Activated CD4-positive, alpha-beta memory T cell treated with anti-CD3 and anti-CD28 coated beads for 36 hours (primary cell): ENCODE results near the gene RUNDC1. TPM values are rescaled to one million over a fixed set of nuclear protein-coding genes. Genes with fewer than 3 reads are reported as not detected.
"Not testable (repeated sequence)": the region's sequence is repeated elsewhere in the genome, so short reads cannot be mapped to it uniquely, and the experiment has no call there.

Source experiments
- CTCF ChIA-PET: fragments of 350-600 bp; sonication (Branson Sonifier 250); formaldehyde crosslinking; loops from one replicate; lab custom pipeline; 2021; ENCODE audit warnings: antibody characterized with exemption, inconsistent platforms; lab: Charles Lee
- POLR2A ChIA-PET: fragments of 350-600 bp; sonication (Branson Sonifier 250); formaldehyde crosslinking; loops from one replicate; lab custom pipeline; 2021; ENCODE audit warnings: antibody characterized with exemption; lab: Charles Lee
- DNase-seq: peaks from one replicate; pipeline ENCODE4 v3.0.0-alpha.2; 2020
- H3K27ac Mint-ChIP-seq: one replicate; pipeline ENCODE4 v1.8.0; 2021; ENCODE audit warnings: mixed read lengths
- H3K27me3 Mint-ChIP-seq: one replicate; pipeline ENCODE4 v1.8.0; 2021; ENCODE audit warnings: mixed read lengths
- H3K36me3 Mint-ChIP-seq: one replicate; pipeline ENCODE4 v1.8.0; 2021; ENCODE audit warnings: mixed read lengths
- H3K4me1 Mint-ChIP-seq: one replicate; pipeline ENCODE4 v1.8.0; 2021; ENCODE audit warnings: low read depth, mixed read lengths
- H3K4me3 Mint-ChIP-seq: one replicate; pipeline ENCODE4 v1.8.0; 2021; ENCODE audit warnings: mild to moderate bottlenecking, mixed read lengths
- H3K9me3 Mint-ChIP-seq: one replicate; pipeline ENCODE4 v1.8.0; 2021; ENCODE audit warnings: mixed read lengths
- intact Hi-C: fragments of 100-400 bp; cut with micrococcal nuclease; formaldehyde crosslinking; loops from one replicate; pipeline ENCODE4 v1.15.1; 2023
- total RNA-seq, 2 experiments: library from RNA; stranded (reverse); gene quantifications; one replicate each; pipeline ENCODE4 v1.2.3, GENCODE V29; 2021

RUNDC1 gene
- total RNA-seq, 2 experiments from 2014 or later: 10.0 to 11.5 TPM

DNA sequence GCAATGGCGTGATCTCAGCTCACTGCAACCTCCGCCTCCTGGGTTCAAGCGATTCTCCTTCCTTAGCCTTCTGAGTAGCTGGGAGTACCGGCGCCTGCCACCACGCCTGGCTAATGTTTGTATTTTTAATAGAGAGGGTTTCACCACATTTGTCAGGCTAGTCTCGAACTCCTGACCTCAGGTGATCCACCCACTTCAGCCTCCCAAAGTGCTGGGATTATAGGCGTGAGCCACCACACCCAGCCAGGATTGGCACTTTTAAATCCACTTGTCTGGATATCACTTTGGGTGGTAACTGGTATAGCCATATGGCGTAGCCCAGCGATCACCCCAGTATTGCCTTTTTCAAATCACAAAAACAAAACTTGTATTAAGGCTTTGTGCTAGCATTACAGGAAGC, 13.5 kb downstream of the RUNDC1 start:
- H3K27me3 Mint-ChIP-seq, DNase-seq, POLR2A ChIA-PET, CTCF ChIA-PET, intact Hi-C loops, H3K4me3 Mint-ChIP-seq, H3K27ac Mint-ChIP-seq, H3K9me3 Mint-ChIP-seq: not testable (repeated sequence)
- Mint-ChIP-seq H3K4me1 (peaks cover 13% of the 10 kb centered on the region), H3K36me3 (peaks cover 38% of the 10 kb centered on the region)

DNA sequence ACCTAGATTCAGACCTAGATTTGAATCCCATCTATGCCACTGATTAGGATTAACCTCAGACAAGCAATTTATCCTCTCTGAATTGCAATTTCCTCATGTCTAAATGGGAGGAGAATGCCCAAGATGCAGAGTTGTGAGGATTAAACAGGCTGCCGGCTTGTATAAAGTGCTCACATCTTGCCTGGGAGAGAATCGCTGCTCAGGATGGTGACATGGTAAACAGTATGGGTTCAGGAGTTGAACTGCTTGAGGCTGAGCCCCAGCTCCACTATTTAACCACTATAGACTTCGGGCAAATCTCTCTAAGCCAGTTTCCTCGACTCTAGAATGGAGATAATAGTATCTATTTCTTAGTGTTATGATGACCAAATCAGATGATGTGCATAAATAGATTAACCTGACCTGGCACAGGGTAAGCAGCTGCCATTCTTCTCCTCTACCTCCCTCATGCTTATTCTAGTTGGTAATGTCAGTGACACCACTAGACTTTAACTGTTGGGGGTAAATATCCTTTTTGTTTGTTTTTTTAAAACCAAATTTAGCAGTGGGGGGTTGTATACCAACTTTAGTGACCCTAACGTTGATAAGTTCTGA, 17.1 kb downstream of the RUNDC1 start:
- ChIA-PET CTCF (interaction anchor here (0.6 to 3.7 kb wide), 28 partner anchors 10 to 486 kb away, joined by 3 to 29 read pairs (median 4); partner anchors contain the start of genes AARSD1, AOC2, BECN1 and DHX8), POLR2A (interaction anchor here (0.6 to 2.3 kb wide), 25 partner anchors 9 to 781 kb away, joined by 3 to 18 read pairs (median 7); partner anchors contain the start of genes AARSD1, BECN1, BRCA1 and DUSP3)
- Mint-ChIP-seq H3K27ac (peak overlapping the region; percentile 98), H3K4me3 (peak overlapping the region; percentile 98), H3K36me3 (peaks cover 38% of the 10 kb centered on the region), H3K9me3 (no peaks in the 10 kb centered on the region), H3K27me3 (no peaks in the 10 kb centered on the region), H3K4me1 (peaks cover 30% of the 10 kb centered on the region)
- intact Hi-C loops: loop anchor here (5.0 kb wide), 1 partner anchor 165 kb away; the partner anchor contains the start of gene PSME3
- DNase-seq: no peak

DNA sequence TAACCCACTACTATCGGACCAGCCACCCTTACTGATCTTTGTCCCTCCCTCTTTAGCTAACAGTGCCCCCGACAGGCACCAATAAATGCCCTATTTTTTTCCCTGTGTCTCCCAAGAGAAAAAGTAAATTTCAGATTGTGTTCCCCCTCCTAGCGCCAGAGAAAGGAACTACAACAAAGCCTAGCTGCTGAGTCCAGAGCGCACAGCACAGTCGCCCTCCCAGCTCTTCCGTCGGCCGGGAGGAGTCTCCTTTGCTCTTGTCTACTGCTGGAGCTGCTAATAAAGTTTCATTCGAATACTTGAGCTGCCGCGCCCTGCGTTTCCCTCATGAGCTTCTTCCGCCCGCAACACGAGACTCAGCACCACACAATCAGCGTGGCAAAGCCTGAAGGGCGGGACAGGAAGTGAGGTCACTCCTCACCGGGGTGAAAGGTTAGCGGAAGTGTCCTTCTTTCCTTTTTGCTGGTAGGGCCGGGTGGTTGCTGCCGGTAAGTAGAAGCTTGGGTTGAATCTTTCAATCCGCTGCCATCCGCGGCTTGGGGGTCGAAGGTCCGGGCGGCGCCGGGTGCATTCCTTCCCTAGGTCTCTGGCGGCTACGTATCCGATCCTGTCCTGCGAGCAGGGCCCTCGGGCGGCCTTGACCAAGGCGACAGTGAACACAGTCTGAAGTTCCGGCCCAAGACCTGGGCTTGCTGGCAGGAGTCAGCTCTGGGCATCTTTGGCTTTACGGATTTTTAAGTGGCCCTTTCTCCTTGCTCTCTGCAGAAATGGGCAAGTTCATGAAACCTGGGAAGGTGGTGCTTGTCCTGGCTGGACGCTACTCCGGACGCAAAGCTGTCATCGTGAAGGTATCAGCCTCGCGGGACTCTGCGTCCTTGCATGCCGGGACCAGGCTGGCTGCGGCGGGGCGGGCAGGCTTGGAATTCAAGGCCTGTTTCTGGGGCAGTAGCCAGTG, 17.9 kb downstream of the RUNDC1 start, which contains the start of gene RPL27:
Gene RPL27, plus strand, starts transcription at position 436 of the 955 bp plus-strand sequence. Its CDS starts 332 bp downstream, at position 768.
- ChIA-PET POLR2A (interaction anchor here (0.5 to 2.3 kb wide), 27 partner anchors 8 to 781 kb away, joined by 3 to 18 read pairs (median 7); partner anchors contain the start of genes AARSD1, BECN1, BRCA1 and DUSP3), CTCF (interaction anchor here (0.7 to 3.7 kb wide), 32 partner anchors 9 to 500 kb away, joined by 3 to 29 read pairs (median 4); partner anchors contain the start of genes AARSD1, AOC2, BECN1 and DHX8)
- Mint-ChIP-seq H3K27me3 (no peaks in the 10 kb centered on the region), H3K27ac (peak within 1 kb of the TSS; percentile 98), H3K4me3 (peak within 1 kb of the TSS; percentile 98), H3K36me3 (peaks cover 39% of the 10 kb centered on the region), H3K4me1 (peaks cover 30% of the 10 kb centered on the region), H3K9me3 (no peaks in the 10 kb centered on the region)
- intact Hi-C loops: loop anchor here (1.0 to 5.0 kb wide), 3 partner anchors 18 to 166 kb away; partner anchors contain the start of genes AARSD1, PSME3, PTGES3L and RUNDC1
- peak; percentile 99 for DNase-seq

DNA sequence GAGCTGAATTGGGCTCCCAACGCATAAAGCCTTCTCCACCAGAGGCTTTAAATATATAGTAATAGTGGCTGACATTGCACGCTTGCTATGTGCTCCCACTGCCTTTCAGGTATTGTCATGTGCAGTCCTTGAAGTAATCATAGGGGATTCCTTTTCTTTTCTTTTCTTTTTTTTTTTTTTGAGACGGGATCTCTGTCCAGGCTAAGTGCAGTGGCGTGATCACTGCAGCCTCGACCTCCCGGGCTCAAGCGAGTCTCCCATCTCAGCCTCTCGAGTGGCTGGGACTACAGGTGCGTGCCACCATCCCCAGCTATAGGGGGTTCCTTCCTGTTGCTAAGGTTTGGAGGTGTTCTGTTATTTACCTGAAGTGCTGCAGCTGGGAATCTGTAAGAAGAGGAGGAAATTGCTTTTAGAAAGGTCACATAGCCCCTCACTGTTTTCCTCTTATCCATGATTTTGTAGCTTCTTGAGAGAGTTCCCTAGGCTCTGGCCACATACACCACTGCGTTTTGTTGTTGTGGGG, 18.7 kb downstream of the RUNDC1 start:
- CTCF ChIA-PET: interaction anchor here (0.7 to 3.7 kb wide), 10 partner anchors 9 to 500 kb away, joined by 3 to 29 read pairs (median 9); partner anchors contain the start of genes AOC2, IFI35, PTGES3L and RND2

DNA sequence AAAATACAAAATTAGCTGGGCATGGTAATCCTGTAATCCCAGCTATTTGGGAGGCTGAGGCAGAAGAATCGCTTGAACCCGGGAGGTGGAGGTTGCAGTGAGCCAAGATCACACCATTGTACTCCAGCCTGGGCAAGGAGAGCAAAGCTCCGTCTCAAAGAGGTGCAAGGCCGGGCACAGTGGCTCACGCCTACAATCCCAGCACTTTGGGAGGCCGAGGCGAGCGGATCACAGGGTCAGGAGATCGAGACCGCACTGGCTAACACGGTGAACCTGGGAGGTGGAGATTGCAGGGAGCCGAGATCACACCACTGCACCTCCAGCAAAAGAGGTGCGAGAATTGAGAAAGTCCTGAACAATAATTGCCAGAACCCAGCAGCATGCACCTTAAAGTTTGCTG, 20.5 kb downstream of the RUNDC1 start:
- POLR2A ChIA-PET, DNase-seq, H3K4me3 Mint-ChIP-seq, H3K9me3 Mint-ChIP-seq, H3K27me3 Mint-ChIP-seq, intact Hi-C loops, CTCF ChIA-PET: not testable (repeated sequence)
- peak overlapping the region; percentile 65 for H3K27ac Mint-ChIP-seq
- peaks cover 39% of the 10 kb centered on the region for H3K36me3 Mint-ChIP-seq
- H3K4me1 Mint-ChIP-seq: peaks cover 33% of the 10 kb centered on the region

More for the DNA sequence above, 18.7 kb downstream of the RUNDC1 start:
- Mint-ChIP-seq H3K4me1 (peaks cover 33% of the 10 kb centered on the region), H3K9me3 (no peaks in the 10 kb centered on the region), H3K4me3 (peak overlapping the region; percentile 98), H3K27ac (peak overlapping the region; percentile 98), H3K36me3 (peaks cover 41% of the 10 kb centered on the region), H3K27me3 (no peaks in the 10 kb centered on the region)
- intact Hi-C loops: loop anchor here (5.0 kb wide), 1 partner anchor 167 kb away; the partner anchor contains the start of gene PSME3
- DNase-seq: no peak
- POLR2A ChIA-PET: interaction anchor here (0.6 to 2.3 kb wide), 17 partner anchors 8 to 369 kb away, joined by 3 to 18 read pairs (median 8); partner anchors contain the start of genes AARSD1, BECN1, BRCA1 and IFI35

DNA sequence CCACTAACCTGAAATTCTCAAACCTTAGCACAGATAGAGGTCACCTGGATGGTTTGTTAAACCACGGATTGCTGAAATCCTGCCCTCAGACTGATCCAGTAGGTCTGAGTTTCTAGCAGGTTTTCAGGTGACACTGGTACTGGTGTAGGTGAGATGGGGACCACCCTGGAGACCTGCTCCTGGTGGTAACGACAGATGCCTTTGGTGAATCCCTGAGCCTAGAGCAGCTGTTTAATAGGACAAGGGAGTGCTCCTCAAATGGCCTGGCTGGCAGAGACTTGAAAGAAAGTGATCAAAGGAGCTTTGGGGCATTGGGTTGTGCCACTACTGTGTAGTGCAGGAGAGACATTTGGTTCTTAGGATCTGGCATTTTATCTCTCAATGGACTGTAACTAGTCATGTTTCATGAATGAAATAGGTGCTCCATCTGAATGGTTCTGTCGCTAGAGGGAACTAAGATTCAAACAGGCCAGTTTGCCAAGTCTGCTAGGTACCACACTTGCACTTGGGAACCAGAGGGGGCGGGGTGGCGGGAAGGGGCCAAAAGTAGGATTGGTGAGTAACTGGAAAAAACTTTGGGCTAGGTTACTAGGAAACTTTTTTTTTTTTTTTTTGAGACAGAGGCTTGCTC, 23.3 kb downstream of the RUNDC1 start:
- Mint-ChIP-seq H3K36me3 (peaks cover 40% of the 10 kb centered on the region), H3K27me3 (no peaks in the 10 kb centered on the region), H3K4me3 (no peak overlapping the region), H3K9me3 (no peaks in the 10 kb centered on the region), H3K27ac (peak overlapping the region; percentile 49), H3K4me1 (peaks cover 27% of the 10 kb centered on the region)
- DNase-seq: no peak
- intact Hi-C loops: no loop called here
- CTCF ChIA-PET: no interaction called here
- POLR2A ChIA-PET: interaction anchor here (0.9 kb wide), 1 partner anchor 9 kb away, joined by 3 read pairs; no protein-coding TSS in a partner anchor

DNA sequence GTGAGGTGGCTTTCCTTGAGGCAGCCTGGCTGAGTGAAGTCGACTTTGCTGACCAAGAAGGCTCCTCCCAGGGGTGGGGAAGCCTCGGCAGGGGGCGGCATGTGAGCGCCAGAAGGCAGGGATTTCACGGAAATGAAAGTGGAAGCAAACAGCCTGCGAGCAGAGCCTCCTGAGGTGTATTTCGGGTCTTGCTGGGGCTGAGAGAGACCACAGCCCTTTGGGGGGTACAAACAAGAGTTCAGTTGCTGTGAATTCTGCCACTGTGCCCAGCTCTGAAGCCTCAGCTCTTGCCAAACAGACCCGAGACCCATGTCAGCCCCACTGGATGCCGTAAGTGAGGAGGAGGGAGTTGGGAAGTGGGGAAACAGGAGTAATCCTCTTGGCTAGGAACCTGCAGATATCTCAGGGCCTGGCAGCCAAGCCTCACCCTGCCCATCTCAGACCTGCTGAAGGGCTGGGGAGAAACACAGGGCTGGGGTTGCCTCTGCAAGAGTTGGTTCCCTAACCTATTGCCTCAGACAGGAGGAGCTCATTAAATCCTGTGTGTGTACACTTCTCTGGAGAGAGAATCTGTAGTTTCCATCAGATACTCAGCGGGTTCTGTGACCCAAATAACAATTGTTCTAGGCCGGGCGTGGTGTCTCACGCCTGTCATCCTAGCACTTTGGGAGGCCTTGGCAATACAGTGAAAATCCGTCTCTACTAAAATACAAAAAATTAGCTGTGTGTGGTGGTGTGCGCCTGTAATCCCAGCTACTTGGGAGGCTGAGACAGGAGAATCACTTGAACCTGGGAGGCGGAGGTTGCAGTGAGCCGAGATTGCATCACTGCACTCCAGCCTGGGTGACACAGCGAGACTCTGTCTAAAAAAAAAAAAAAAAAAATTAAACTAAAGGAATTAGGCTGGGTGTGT, 26.5 kb downstream of the RUNDC1 start, which contains the start of gene IFI35:
Gene IFI35, plus strand, starts transcription at position 146 of the 913 bp plus-strand sequence. Its CDS starts 164 bp downstream, at position 310.
- peaks cover 15% of the 10 kb centered on the region for H3K36me3 Mint-ChIP-seq
- H3K27me3 Mint-ChIP-seq: no peaks in the 10 kb centered on the region
- DNase-seq: peak; percentile 94
- peak within 1 kb of the TSS; percentile 99 for H3K27ac Mint-ChIP-seq
- no peaks in the 10 kb centered on the region for H3K9me3 Mint-ChIP-seq
- peak within 1 kb of the TSS; percentile 100 for H3K4me3 Mint-ChIP-seq
- peaks cover 17% of the 10 kb centered on the region for H3K4me1 Mint-ChIP-seq
- intact Hi-C loops: loop anchor here (2.0 kb wide), 1 partner anchor 14 kb away; no protein-coding TSS in a partner anchor
- CTCF ChIA-PET: interaction anchor here (0.6 to 4.1 kb wide), 7 partner anchors 8 to 917 kb away, joined by 3 to 29 read pairs (median 4); partner anchors contain the start of gene RPL27
- POLR2A ChIA-PET: interaction anchor here (0.8 to 2.1 kb wide), 4 partner anchors 9 to 361 kb away, joined by 3 to 18 read pairs (median 6); partner anchors contain the start of gene RPL27

DNA sequence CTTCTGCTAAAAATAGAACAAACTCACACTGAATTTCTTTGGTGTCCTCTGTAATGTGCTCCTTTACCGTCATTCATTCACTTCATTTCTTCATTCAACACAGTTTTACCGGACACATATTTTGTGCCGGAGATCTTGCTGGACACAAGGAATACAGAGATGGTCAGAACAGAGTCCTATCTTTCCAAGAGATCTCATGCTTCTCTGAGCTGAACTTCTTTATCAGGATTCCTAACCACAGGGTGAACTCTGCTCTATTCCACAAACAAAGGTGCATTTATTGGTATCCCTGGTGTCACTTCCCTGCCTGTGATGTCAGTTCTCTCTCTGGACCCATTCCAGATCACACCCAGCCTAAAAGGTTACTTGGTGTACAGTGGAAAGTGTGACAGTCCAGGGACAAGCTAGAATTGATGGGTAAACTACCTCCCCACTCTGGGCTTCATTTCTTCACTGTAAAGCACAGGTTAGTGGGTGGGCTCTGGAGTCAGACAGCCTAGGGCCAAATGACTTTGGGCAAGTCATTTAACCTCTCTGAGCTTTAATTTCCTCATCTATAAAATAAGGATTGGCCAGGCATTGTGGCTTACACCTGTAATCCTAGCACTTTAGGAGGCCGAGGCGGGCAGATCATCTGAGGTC, 30.4 kb downstream of the RUNDC1 start:
- Mint-ChIP-seq H3K36me3 (peaks cover 20% of the 10 kb centered on the region), H3K4me3 (no peak overlapping the region), H3K27ac (no peak overlapping the region)

DNA sequence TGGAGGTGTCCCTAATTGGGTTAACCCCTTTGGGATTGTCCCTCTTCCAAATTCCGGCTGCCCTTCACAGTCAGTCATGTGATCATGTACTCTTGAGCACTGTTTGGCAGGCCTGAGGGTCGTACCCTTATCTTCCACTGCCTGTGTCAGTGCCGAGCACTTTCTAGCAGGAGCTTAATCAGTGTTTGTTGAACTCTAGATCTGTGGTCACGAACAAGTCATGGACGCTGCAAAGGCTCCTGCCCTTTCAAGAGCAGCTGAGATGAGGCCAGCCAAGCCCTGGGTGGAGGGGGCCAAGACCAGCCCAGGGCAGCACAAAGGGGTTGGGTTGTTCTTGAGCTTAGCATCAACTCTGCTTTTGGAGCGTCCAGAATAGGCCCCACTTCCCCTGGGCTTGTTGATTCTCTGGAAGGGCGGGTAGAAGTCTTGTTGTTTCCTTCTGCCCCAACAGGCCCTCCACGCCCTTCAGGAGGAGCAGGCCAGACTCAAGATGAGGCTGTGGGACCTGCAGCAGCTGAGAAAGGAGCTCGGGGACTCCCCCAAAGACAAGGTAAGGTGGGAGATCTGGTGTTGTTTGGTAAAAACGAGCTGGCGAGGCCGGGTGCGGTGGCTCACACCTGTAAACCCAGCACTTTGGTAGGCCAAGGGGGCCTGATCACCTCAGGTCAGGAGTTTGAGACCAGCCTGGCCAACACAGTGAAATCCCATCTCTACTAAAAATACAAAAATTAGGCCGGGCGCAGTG, 31.5 kb downstream of the RUNDC1 start:
- peaks cover 10% of the 10 kb centered on the region for H3K4me1 Mint-ChIP-seq
- H3K27me3 Mint-ChIP-seq: no peaks in the 10 kb centered on the region
- no peak overlapping the region for H3K4me3 Mint-ChIP-seq
- H3K36me3 Mint-ChIP-seq: peaks cover 15% of the 10 kb centered on the region
- no peaks in the 10 kb centered on the region for H3K9me3 Mint-ChIP-seq
- DNase-seq: no peak
- POLR2A ChIA-PET: interaction anchor here (1.3 to 2.7 kb wide), 4 partner anchors 8 to 304 kb away, joined by 3 to 14 read pairs (median 4); partner anchors contain the start of gene RPL27
- H3K27ac Mint-ChIP-seq: no peak overlapping the region
- intact Hi-C loops: no loop called here
- CTCF ChIA-PET: interaction anchor here (1.0 kb wide), 1 partner anchor 14 kb away, joined by 4 read pairs; the partner anchor contains the start of gene RPL27

More for the DNA sequence above, 30.4 kb downstream of the RUNDC1 start:
- POLR2A ChIA-PET: interaction anchor here (0.8 to 1.6 kb wide), 2 partner anchors 12 to 305 kb away, joined by 3 to 4 read pairs; partner anchors contain the start of gene RPL27
- CTCF ChIA-PET: interaction anchor here (0.6 to 1.4 kb wide), 2 partner anchors 13 to 432 kb away, joined by 3 to 6 read pairs; partner anchors contain the start of gene RPL27
- no peaks in the 10 kb centered on the region for H3K27me3 Mint-ChIP-seq
- no peak for DNase-seq
- no peaks in the 10 kb centered on the region for H3K9me3 Mint-ChIP-seq
- intact Hi-C loops: no loop called here
- peaks cover 15% of the 10 kb centered on the region for H3K4me1 Mint-ChIP-seq
